A549 (cell line): ENCODE data around the gene AMPD3. TPM values are rescaled to one million over a fixed set of nuclear protein-coding genes. Genes with fewer than 3 reads are reported as not detected.

Experiments used
- ATAC-seq, 2 experiments: fragments of 200-7000 bp in 1 of 2; fragments of >200 bp in 1 of 2; cut with Nextera tagmentation in 1 of 2; cut with Tn5 transposase in 1 of 2; 3 replicates each; pipeline versions ENCODE4 v1.8.0 to v1.9.1; 2018 to 2020; ENCODE audit warnings: mild to moderate bottlenecking in 1 of 2, moderate library complexity in 1 of 2
- CTCF ChIA-PET: fragments of 300-600 bp; sonication (Branson Sonifier 250); formaldehyde crosslinking; extraction: SDS; loops from one replicate; lab custom pipeline; 2021; ENCODE audit warnings: antibody characterized with exemption, inconsistent platforms; lab: Yijun Ruan, JAX
- POLR2A ChIA-PET: fragments of 350-600 bp; formaldehyde crosslinking; extraction: SDS; loops from one replicate; lab custom pipeline; 2021; ENCODE audit warnings: antibody characterized with exemption, inconsistent platforms; lab: Yijun Ruan, JAX
- DNase-seq, 2 experiments: peaks; one replicate each; pipeline versions ENCODE4 v3.0.0 to v3.0.0-alpha.2; 2011 to 2016; ENCODE audit warnings: low read depth in 1 of 2, low spot score in 1 of 2
- FAIRE-seq: peaks from 2 replicates; lab custom pipeline; 2011; peaks lifted over from hg19 to GRCh38; lab: Jason Lieb, UNC
- H3K27ac ChIP-seq, 2 experiments: fragments of >200 bp; sonication (Bioruptor Twin); formaldehyde crosslinking; 3 replicates each; pipeline ENCODE4 v1.5.1; 2016 to 2017
- H3K4me1 ChIP-seq: fragments of >200 bp; sonication (Bioruptor Twin); formaldehyde crosslinking; 3 replicates; pipeline ENCODE4 v1.6.1; 2016
- H3K4me2 ChIP-seq: fragments of >200 bp; sonication (Bioruptor Twin); formaldehyde crosslinking; 3 replicates; pipeline ENCODE4 v1.6.1; 2016
- H3K4me3 ChIP-seq: fragments of >200 bp; sonication (Bioruptor Twin); formaldehyde crosslinking; 3 replicates; pipeline ENCODE4 v1.5.1; 2016
- H3K9me3 ChIP-seq: fragments of >200 bp; sonication (Bioruptor Twin); formaldehyde crosslinking; 3 replicates; pipeline ENCODE4 v1.6.1; 2016
- BHLHE40 ChIP-seq: IDR thresholded peaks from 2 replicates; pipeline ENCODE4 v1.6.1; 2012; ENCODE audit warnings: low read depth, low read length, inconsistent platforms
- CEBPB ChIP-seq, 2 experiments: fragments of >200 bp in 1 of 2; sonication (Bioruptor Twin) in 1 of 2; formaldehyde crosslinking in 1 of 2; IDR thresholded peaks; 2 replicates each; pipeline ENCODE4 v1.6.1; 2012 to 2016
- EHF ChIP-seq: fragments of 250-450 bp; sonication (Bioruptor Pico); IDR thresholded peaks from 2 replicates; pipeline ENCODE4 v1.5.0; 2020; ENCODE audit warnings: mild to moderate bottlenecking
- EHMT2 ChIP-seq: fragments of 200-600 bp; sonication (generic); IDR thresholded peaks from 2 replicates; pipeline ENCODE4 v1.6.1; 2016; ENCODE audit warnings: antibody characterized with exemption, low read depth, mild to moderate bottlenecking, moderate library complexity
- FOXS1 ChIP-seq: fragments of 250-450 bp; sonication (Bioruptor Pico); IDR thresholded peaks from 2 replicates; pipeline ENCODE4 v1.5.0; 2020; ENCODE audit warnings: mild to moderate bottlenecking, moderate library complexity
- HDAC2 ChIP-seq: fragments of 200-600 bp; sonication (generic); IDR thresholded peaks from 2 replicates; pipeline ENCODE4 v1.6.1; 2016
- HOXB13 ChIP-seq: fragments of 250-450 bp; sonication (Bioruptor Pico); IDR thresholded peaks from 2 replicates; pipeline ENCODE4 v1.5.0; 2020; ENCODE audit warnings: low read depth, mild to moderate bottlenecking, moderate library complexity
- HOXB5 ChIP-seq: fragments of 250-450 bp; sonication (Bioruptor Pico); IDR thresholded peaks from 2 replicates; pipeline ENCODE4 v1.5.0; 2020; ENCODE audit warnings: mild to moderate bottlenecking, moderate library complexity
- JUNB ChIP-seq: fragments of >200 bp; sonication (Bioruptor Twin); formaldehyde crosslinking; IDR thresholded peaks from 2 replicates; pipeline ENCODE4 v1.6.1; 2016
- MAFK ChIP-seq: fragments of 450-650 bp; IDR thresholded peaks from 2 replicates; pipeline ENCODE4 v1.6.1; 2014; ENCODE audit not compliant: partially characterized antibody
- MYC ChIP-seq: IDR thresholded peaks from 2 replicates; pipeline ENCODE4 v1.6.1; 2012; ENCODE audit warnings: mild to moderate bottlenecking, inconsistent platforms, low read length, improper control_type of control experiment, borderline replicate concordance
- NFE2L2 ChIP-seq: fragments of 150-350 bp; conservative IDR thresholded peaks from 2 replicates; pipeline ENCODE4 v1.6.1; 2014; ENCODE audit warnings: low read length
- POLR2A ChIP-seq: IDR thresholded peaks from 2 replicates; pipeline ENCODE4 v1.6.1; 2012; ENCODE audit warnings: mild to moderate bottlenecking, low read length
- RARB ChIP-seq: fragments of 250-450 bp; sonication (Bioruptor Pico); IDR thresholded peaks from 2 replicates; pipeline ENCODE4 v1.8.0; 2021; ENCODE audit warnings: mild to moderate bottlenecking, moderate library complexity
- ZSCAN20 ChIP-seq: fragments of 250-450 bp; sonication (Bioruptor Pico); IDR thresholded peaks from 2 replicates; pipeline ENCODE4 v1.8.0; 2022; ENCODE audit warnings: mild to moderate bottlenecking, moderate library complexity
- WGBS: methylation state at CpG from one replicate; pipeline ENCODE4 v1.1.6; 2017; ENCODE audit errors: missing lambda C conversion rate; 5-methylcytosine and 5-hydroxymethylcytosine counted together
- polyA plus RNA-seq, 4 experiments: library from polyadenylated mRNA; depleted of rRNA in 3 of 4; stranded (reverse); fragments of >200 nt; fragmentation: RNase III in 1 of 4; extraction: RNeasy Plus Mini Kit Qiagen cat#74134 plus additional on column Dnase treatment in 1 of 4; gene quantifications; 2 replicates in 3 of 4; 3 replicates in 1 of 4; pipeline ENCODE4 v1.2.3, GENCODE V29; 2011 to 2017
- TF ChIP-seq, protein P1 (sequence below): IDR thresholded peaks from 2 replicates; pipeline ENCODE4 v1.6.1; 2012
- TF ChIP-seq, protein P2 (sequence below): fragments of >200 bp; sonication (Bioruptor Twin); formaldehyde crosslinking; IDR thresholded peaks from 3 replicates; pipeline ENCODE4 v1.6.1; 2016
- TF ChIP-seq, protein P3 (sequence below): fragments of >200 bp; sonication (Bioruptor Twin); formaldehyde crosslinking; IDR thresholded peaks from 2 replicates; pipeline ENCODE4 v1.6.1; 2016
- TF ChIP-seq, protein P4 (sequence below): fragments of 250-450 bp; sonication (Bioruptor Pico); IDR thresholded peaks from 2 replicates; pipeline ENCODE4 v1.5.0; 2020; ENCODE audit warnings: low read depth, mild to moderate bottlenecking, moderate library complexity
- TF ChIP-seq, protein P5 (sequence below): IDR thresholded peaks from 2 replicates; pipeline ENCODE4 v1.6.1; 2012
- TF ChIP-seq, protein P6 (sequence below): IDR thresholded peaks from 2 replicates; pipeline ENCODE4 v1.6.1; 2012; ENCODE audit warnings: low read depth, borderline replicate concordance

Gene AMPD3
- polyA plus RNA-seq, 2 of the 4 experiments (the other 2 are of a cell fraction) = 3.1 to 4.7 TPM

DNA sequence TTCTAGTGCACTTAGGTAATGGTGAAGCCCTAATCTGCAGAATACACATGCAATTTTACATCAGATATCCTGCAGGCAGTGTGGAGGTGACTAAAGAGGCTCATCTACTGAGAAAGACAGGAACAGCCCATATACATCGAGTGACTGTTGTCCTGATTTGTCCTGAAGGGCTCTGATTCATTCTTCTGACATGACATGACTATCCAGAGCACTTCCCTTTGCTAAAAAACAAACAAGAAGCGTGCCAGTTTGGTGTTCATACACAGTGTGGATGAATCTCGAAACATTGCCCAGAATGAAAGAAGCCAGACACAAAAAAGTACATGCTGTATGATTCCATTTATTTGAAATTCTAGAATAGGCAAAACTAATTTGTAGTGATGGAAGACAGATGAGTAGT lies 48.0 kb upstream of the AMPD3 start (continued):
- TF ChIP-seq, protein P1, sequence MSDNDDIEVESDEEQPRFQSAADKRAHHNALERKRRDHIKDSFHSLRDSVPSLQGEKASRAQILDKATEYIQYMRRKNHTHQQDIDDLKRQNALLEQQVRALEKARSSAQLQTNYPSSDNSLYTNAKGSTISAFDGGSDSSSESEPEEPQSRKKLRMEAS = peak; percentile 74; the same call in 1 of the 2 replicates
- TF ChIP-seq RARB (CRISPR knock-in tag) (no peak), HOXB13 (no peak), CEBPB (IDR thresholded peaks at IDR 0.05) (no peak), EHMT2 (no peak), FOXS1 (no peak), HOXB5 (CRISPR knock-in tag) (no peak), EHF (CRISPR knock-in tag) (no peak)

DNA sequence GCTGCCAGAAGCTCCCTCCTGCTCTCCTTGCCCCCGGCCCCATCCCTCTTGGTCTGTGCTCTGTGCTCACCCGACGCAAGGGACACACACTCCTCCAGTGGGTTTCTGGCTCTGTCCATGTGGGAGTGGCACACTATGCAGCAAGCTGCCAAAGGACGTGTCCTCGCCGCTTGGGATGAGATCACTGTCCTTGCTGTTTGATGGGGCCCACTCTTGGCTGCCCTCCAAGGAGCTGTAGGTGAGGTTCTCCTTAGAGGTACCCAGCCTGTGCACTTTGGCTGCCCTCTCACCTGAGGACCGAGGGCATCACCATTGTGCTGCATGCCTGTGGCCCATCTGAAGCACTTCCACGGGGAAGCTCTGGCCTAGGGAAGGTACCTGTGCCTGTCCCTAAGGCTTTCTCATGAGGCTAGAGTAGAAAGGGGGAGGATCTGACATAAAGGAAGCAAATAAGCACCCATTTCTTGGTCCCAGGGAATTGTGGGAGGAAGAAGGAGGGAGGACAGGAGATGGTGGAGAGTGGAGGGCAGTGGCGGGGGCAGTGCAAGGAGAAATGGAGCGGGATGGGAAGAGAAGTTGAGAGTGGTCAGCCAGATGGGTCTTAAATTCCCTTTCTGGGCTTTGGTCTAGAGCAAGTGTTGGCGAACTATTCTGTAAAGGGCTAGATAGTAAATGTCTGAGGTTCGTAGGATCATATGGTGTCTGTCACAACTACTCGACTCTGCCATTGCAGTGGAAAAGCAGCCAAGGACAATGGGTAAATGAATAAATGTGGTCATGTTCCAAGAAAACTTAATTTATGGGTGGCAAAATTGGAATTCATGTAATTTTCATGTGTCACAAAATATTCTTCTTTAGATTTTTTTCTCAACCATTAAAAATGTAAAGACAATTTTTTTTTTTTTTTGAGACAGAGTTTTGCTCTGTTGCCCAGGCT lies 47.0 kb upstream of the AMPD3 start:
- ATAC-seq = no peak
- POLR2A ChIA-PET = interaction anchor here (1.7 kb wide), 1 partner anchor 47 kb away, joined by 4 read pairs; the partner anchor contains the start of gene AMPD3
- no peak for FAIRE-seq
- Histone ChIP-seq H3K4me3 (no peak overlapping the region; the same call in 2 of the 3 replicates), H3K4me1 (peaks cover 26% of the 10 kb centered on the region), H3K27ac (peak overlapping the region; percentile 75 to 79)
- DNase-seq = no peak
- WGBS = 96% methylated on average over 12 of the region's 13 CpGs
- TF ChIP-seq, protein P2, sequence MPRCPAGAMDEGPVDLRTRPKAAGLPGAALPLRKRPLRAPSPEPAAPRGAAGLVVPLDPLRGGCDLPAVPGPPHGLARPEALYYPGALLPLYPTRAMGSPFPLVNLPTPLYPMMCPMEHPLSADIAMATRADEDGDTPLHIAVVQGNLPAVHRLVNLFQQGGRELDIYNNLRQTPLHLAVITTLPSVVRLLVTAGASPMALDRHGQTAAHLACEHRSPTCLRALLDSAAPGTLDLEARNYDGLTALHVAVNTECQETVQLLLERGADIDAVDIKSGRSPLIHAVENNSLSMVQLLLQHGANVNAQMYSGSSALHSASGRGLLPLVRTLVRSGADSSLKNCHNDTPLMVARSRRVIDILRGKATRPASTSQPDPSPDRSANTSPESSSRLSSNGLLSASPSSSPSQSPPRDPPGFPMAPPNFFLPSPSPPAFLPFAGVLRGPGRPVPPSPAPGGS = no peak
- TF ChIP-seq, protein P3, sequence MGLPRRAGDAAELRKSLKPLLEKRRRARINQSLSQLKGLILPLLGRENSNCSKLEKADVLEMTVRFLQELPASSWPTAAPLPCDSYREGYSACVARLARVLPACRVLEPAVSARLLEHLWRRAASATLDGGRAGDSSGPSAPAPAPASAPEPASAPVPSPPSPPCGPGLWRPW = no peak
- TF ChIP-seq EHF (CRISPR knock-in tag) (no peak), NFE2L2 (no peak), POLR2A (no peak), JUNB (no peak), HOXB5 (CRISPR knock-in tag) (no peak), EHMT2 (no peak), MAFK (no peak), ZSCAN20 (no peak), HDAC2 (no peak), MYC (no peak), BHLHE40 (no peak)
- TF ChIP-seq, protein P1 = no peak
- TF ChIP-seq, protein P4, sequence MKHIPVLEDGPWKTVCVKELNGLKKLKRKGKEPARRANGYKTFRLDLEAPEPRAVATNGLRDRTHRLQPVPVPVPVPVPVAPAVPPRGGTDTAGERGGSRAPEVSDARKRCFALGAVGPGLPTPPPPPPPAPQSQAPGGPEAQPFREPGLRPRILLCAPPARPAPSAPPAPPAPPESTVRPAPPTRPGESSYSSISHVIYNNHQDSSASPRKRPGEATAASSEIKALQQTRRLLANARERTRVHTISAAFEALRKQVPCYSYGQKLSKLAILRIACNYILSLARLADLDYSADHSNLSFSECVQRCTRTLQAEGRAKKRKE (CRISPR knock-in tag) = no peak
- TF ChIP-seq, protein P5, sequence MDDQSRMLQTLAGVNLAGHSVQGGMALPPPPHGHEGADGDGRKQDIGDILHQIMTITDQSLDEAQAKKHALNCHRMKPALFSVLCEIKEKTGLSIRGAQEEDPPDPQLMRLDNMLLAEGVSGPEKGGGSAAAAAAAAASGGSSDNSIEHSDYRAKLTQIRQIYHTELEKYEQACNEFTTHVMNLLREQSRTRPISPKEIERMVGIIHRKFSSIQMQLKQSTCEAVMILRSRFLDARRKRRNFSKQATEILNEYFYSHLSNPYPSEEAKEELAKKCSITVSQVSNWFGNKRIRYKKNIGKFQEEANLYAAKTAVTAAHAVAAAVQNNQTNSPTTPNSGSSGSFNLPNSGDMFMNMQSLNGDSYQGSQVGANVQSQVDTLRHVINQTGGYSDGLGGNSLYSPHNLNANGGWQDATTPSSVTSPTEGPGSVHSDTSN = no peak
- TF ChIP-seq, protein P6, sequence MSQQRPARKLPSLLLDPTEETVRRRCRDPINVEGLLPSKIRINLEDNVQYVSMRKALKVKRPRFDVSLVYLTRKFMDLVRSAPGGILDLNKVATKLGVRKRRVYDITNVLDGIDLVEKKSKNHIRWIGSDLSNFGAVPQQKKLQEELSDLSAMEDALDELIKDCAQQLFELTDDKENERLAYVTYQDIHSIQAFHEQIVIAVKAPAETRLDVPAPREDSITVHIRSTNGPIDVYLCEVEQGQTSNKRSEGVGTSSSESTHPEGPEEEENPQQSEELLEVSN = no peak
- TF ChIP-seq, all 56 proteins: peak for 0
- Histone ChIP-seq H3K4me2 (peak overlapping the region; percentile 68), H3K9me3 (no peaks in the 10 kb centered on the region)
- CTCF ChIA-PET = interaction anchor here (0.7 to 1.9 kb wide), 4 partner anchors 34 to 328 kb away, joined by 3 to 6 read pairs (median 3); no protein-coding TSS in a partner anchor
